ENCODE data around the gene MS4A6E.
"Not testable (repeated sequence)": the region's sequence is repeated elsewhere in the genome, so short reads cannot be mapped to it uniquely, and the experiment has no call there.

MS4A6E gene, protein sequence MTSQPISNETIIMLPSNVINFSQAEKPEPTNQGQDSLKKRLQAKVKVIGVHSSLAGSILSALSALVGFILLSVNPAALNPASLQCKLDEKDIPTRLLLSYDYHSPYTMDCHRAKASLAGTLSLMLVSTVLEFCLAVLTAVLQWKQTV

DNA sequence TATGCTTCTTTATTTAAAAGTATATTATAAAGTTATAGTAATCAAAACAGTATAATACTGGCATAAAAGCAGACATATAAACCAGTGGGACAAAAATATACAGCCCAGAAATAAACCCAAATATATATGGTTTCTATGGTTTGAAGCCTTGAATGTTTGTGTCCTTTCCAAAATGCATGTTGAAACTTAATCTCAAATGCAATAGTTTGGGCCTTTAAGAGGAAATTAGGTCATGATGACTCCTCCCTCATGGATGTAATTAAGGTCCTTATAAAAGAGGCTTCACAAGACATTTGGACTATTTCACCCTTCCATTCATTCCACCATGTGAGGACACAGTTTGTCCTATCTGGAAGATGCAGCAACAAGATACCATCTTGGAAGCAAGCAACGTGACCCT, at the start of gene MS4A6E:
TSS of gene MS4A6E (plus strand) at position 301 of the 400 bp plus-strand sequence. CDS start 7,641 bp downstream, outside the sequence.
- no peak for DNase-seq (ENCODE audit: low read depth)
- H3K4me3 ChIP-seq (ENCODE audit: low read length) = no peak within 1 kb of the TSS
- TF ChIP-seq, protein P1, sequence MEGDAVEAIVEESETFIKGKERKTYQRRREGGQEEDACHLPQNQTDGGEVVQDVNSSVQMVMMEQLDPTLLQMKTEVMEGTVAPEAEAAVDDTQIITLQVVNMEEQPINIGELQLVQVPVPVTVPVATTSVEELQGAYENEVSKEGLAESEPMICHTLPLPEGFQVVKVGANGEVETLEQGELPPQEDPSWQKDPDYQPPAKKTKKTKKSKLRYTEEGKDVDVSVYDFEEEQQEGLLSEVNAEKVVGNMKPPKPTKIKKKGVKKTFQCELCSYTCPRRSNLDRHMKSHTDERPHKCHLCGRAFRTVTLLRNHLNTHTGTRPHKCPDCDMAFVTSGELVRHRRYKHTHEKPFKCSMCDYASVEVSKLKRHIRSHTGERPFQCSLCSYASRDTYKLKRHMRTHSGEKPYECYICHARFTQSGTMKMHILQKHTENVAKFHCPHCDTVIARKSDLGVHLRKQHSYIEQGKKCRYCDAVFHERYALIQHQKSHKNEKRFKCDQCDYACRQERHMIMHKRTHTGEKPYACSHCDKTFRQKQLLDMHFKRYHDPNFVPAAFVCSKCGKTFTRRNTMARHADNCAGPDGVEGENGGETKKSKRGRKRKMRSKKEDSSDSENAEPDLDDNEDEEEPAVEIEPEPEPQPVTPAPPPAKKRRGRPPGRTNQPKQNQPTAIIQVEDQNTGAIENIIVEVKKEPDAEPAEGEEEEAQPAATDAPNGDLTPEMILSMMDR (conservative IDR thresholded peaks at IDR 0.05; ENCODE audit: low read depth, low read length) = no peak

DNA sequence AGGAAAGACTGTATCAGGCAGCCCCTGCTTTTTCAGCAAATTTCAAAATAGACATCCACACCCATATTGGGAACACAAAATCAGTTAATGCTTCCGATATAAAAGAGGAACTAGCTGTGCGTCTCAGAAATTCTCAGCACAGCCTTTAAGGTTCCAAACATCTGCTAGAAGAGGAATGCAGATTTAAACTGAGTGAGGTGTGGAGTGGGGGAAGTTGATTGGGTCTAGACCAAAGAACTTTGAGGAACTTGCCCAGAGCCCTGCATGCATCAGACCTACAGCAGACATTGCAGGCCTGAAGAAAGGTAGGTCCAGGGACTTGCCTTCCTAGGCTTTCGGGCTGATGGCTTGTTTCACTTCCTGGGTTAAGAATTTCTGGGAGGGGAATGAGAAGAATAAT, 46.6 kb upstream of the MS4A6E start, which contains the start of gene MS4A4A:
TSS of gene MS4A4A (plus strand) at position 255 of the 400 bp plus-strand sequence. CDS start at position 265, 10 bp downstream.
- TF ChIP-seq, protein P1 (conservative IDR thresholded peaks at IDR 0.05; ENCODE audit: low read depth, low read length) = no peak
- no peak within 1 kb of the TSS for H3K4me3 ChIP-seq (ENCODE audit: low read length)
- no peak for DNase-seq (ENCODE audit: low read depth)

DNA sequence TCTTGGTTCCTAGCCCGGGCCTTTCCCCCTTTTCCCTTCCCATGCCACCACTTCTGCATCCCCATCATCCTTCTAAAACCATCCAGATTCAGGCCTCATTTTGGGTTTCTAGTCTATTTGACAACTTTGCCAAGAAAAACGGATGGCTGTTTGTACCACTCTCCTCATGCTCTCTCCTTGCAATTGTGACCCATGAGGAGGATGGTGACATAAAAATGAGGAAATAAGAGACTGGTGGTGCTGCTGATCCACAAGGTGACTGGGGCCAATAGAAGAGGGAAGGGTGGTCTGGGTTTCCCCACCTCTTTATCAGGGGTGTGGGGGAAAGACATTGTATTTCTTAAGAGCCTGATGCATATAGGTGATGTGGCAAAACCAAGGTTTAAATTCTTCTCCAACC, 45.6 kb upstream of the MS4A6E start:
- no peak overlapping the region for H3K4me3 ChIP-seq (ENCODE audit: low read length)
- TF ChIP-seq, protein P1 (conservative IDR thresholded peaks at IDR 0.05; ENCODE audit: low read depth, low read length) = no peak

DNA sequence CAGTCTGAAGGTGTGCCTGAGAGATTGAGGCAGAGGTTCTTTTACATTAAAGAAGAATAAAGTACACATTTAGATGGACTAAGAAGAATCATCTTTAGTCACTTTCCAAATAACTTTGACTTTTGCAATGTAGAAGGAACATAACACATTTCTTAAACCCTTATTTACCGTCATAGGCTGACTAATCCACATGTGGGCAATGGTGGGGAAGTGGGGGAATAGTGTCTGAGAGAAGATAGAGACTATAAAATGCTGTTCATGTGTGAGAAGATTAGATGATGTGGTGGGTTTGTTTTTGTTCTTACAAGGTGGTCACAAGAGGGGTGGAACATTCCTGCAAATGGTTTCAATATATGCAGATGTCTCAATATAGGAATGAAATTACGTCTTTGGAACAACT, 44.8 kb upstream of the MS4A6E start:
- DNase-seq (ENCODE audit: low read depth) = no peak
- no peak overlapping the region for H3K4me3 ChIP-seq (ENCODE audit: low read length)
- TF ChIP-seq, protein P1 (conservative IDR thresholded peaks at IDR 0.05; ENCODE audit: low read depth, low read length) = no peak

More for the DNA sequence above, 45.6 kb upstream of the MS4A6E start:
- no peak for DNase-seq (ENCODE audit: low read depth)

DNA sequence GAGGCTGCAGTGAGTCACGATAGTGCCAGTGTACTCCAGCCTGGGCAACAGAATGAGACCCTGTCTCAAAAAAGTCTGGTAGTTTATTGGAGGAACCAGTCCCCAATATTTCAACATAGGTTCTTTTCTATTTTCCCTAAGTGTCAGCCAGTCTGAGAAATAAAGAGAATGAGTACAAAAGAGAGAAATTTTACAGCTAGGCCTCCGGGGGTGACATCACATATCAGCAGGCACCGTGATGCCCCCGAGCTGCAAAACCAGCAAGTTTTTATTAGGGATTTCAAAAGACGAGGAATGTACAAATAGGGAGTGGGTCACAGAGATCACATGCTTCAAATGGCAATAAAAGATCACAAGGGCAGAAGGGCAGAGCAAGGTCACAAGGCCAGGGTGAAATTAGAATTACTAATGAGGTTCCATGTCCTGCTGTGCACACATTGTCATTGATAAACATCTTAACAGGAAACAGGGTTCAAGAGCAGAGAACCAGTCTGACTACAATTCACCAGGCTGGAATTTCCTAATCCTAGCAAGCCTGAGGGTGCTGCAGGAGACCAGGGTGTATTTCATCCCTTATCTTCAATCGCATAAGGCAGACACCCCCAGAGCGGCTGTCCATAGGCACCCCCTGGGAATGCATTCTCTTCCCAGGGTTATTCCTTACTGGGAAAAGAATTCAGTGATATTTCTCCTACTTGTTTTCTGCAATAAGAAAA, 41.5 kb upstream of the MS4A6E start:
- H3K4me3 ChIP-seq (ENCODE audit: low read length); DNase-seq (ENCODE audit: low read depth): not testable (repeated sequence)

DNA sequence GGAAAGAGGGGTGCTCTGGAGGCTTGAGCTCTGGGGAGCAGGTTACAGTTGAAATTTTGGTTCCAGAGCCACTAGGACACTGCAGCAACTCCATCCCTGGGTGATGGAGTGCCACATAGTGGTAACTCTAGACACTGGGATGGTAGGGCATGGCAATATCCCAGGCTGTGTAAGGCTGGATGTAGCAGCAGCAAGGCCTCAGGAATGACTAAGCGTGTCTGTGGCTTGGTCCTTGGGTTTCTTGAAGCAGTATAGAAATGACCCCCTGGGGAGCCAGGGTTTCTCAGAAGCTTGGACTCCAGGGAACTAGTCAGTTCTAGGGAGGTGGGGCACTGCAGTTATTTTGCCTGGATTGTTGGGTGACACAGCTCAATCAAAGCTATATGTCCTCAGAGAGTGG, 38.5 kb upstream of the MS4A6E start:
- TF ChIP-seq, protein P1 (conservative IDR thresholded peaks at IDR 0.05; ENCODE audit: low read depth, low read length) = no peak
- no peak for DNase-seq (ENCODE audit: low read depth)

DNA sequence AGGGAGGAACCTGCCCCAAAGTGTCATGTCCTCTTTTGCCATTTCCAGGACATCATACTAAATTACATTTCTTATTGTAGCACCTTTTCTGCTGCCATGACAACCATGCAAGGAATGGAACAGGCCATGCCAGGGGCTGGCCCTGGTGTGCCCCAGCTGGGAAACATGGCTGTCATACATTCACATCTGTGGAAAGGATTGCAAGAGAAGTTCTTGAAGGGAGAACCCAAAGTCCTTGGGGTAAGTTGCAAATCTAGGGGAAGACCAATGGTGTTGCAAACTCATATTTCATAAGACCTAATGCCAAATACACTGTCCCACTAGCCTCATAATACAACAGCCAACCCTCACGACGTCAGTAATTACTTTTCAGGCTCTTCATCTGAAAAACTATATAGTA, 34.9 kb upstream of the MS4A6E start:
- H3K4me3 ChIP-seq (ENCODE audit: low read length) = no peak overlapping the region
- no peak for DNase-seq (ENCODE audit: low read depth)
- TF ChIP-seq, protein P1 (conservative IDR thresholded peaks at IDR 0.05; ENCODE audit: low read depth, low read length) = no peak

More for the DNA sequence above, 38.5 kb upstream of the MS4A6E start:
- no peak overlapping the region for H3K4me3 ChIP-seq (ENCODE audit: low read length)
